Hepatocyte (in vitro differentiated cells): ENCODE results near the gene CDCA3. TPM values are rescaled to one million over a fixed set of nuclear protein-coding genes. Genes with fewer than 3 reads are reported as not detected.

ENCODE experiments used
- DNase-seq: peaks from one replicate; pipeline ENCODE4 v3.0.0-alpha.2; 2016; ENCODE audit warnings: low spot score
- H2AFZ ChIP-seq: fragments of 200-600 bp; sonication (generic); 2 replicates; pipeline ENCODE4 v1.6.0; 2016; ENCODE audit warnings: antibody characterized with exemption, mild to moderate bottlenecking
- H3K27ac ChIP-seq: fragments of 200-600 bp; sonication (generic); 2 replicates; pipeline ENCODE4 v1.5.1; 2016; ENCODE audit warnings: mild to moderate bottlenecking
- H3K27me3 ChIP-seq: fragments of 200-600 bp; sonication (generic); 2 replicates; pipeline ENCODE4 v1.6.1; 2016
- H3K36me3 ChIP-seq: fragments of 200-600 bp; sonication (generic); replicated peaks from 2 replicates; pipeline ENCODE4 v1.5.1; 2016; ENCODE audit warnings: low read depth; ENCODE audit not compliant: insufficient read depth
- H3K4me1 ChIP-seq: fragments of 200-600 bp; sonication (generic); 2 replicates; pipeline ENCODE4 v1.5.1; 2016; ENCODE audit warnings: mild to moderate bottlenecking, moderate library complexity; ENCODE audit not compliant: insufficient read depth
- H3K4me2 ChIP-seq: fragments of 200-600 bp; sonication (generic); 2 replicates; pipeline ENCODE4 v1.6.0; 2016
- H3K4me3 ChIP-seq: fragments of 200-600 bp; sonication (generic); 2 replicates; pipeline ENCODE4 v1.5.1; 2016; ENCODE audit warnings: mild to moderate bottlenecking
- H3K79me2 ChIP-seq: fragments of 200-600 bp; sonication (generic); 2 replicates; pipeline ENCODE4 v1.6.0; 2017; ENCODE audit warnings: mild to moderate bottlenecking
- H3K9me2 ChIP-seq: fragments of 200-600 bp; sonication (generic); replicated peaks from 2 replicates; pipeline ENCODE4 v1.6.0; 2017; ENCODE audit warnings: mild to moderate bottlenecking; ENCODE audit not compliant: insufficient read depth
- H3K9me3 ChIP-seq: fragments of 200-600 bp; sonication (generic); 2 replicates; pipeline ENCODE4 v1.5.1; 2016; ENCODE audit warnings: low read depth, mild to moderate bottlenecking
- H4K20me1 ChIP-seq: fragments of 200-600 bp; sonication (generic); 2 replicates; pipeline ENCODE4 v1.6.0; 2016; ENCODE audit warnings: mild to moderate bottlenecking; ENCODE audit not compliant: insufficient read depth, poor library complexity, severe bottlenecking
- CTCF ChIP-seq: fragments of 200-600 bp; sonication (generic); IDR thresholded peaks from 2 replicates; pipeline ENCODE4 v1.5.1; 2016; ENCODE audit warnings: antibody characterized with exemption, mild to moderate bottlenecking; ENCODE audit not compliant: poor library complexity
- EZH2 ChIP-seq: fragments of 200-600 bp; sonication (generic); IDR thresholded peaks from 2 replicates; pipeline ENCODE4 v1.6.1; 2016; ENCODE audit warnings: antibody characterized with exemption, mild to moderate bottlenecking, borderline replicate concordance
- EZH2phosphoT487 ChIP-seq: fragments of 200-600 bp; sonication (generic); IDR thresholded peaks from one replicate; pipeline ENCODE4 v1.6.1; 2018; ENCODE audit warnings: antibody characterized with exemption, mild to moderate bottlenecking, low read depth, moderate library complexity; ENCODE audit not compliant: unreplicated experiment, severe bottlenecking
- WGBS: methylation state at CpG from one replicate; pipeline ENCODE4 v1.1.6; 2016; ENCODE audit warnings: low lambda C conversion rate; ENCODE audit errors: missing lambda C conversion rate; 5-methylcytosine and 5-hydroxymethylcytosine counted together
- polyA plus RNA-seq: library from polyadenylated mRNA; unstranded; fragments of >200 nt; fragmentation: Nextera tagmentation; extraction: Ambion mirVana; gene quantifications from 2 replicates; pipeline ENCODE4 v1.2.1, GENCODE V29; 2016
- total RNA-seq: library from RNA; depleted of rRNA; stranded (reverse); fragments of >200 nt; gene quantifications from 2 replicates; pipeline ENCODE4 v1.2.3, GENCODE V29; 2014

CDCA3 gene
- total and polyA plus RNA-seq, 2 experiments from 2014 or later: 8.5 to 18.2 TPM

GRCh38 chr12:6849976-6850560 lies 1.0 kb downstream of the CDCA3 start:
- H3K9me2 ChIP-seq: no peaks in the 10 kb centered on the region

GRCh38 chr12:6849427-6849826 lies 1.7 kb downstream of the CDCA3 start:
- H3K9me3 ChIP-seq: no peaks in the 10 kb centered on the region

More at GRCh38 chr12:6849976-6850560, 1.0 kb downstream of the CDCA3 start:
- peak overlapping the region; percentile 69 for H3K27ac ChIP-seq
- H3K36me3 ChIP-seq: no peaks in the 10 kb centered on the region
- H3K79me2 ChIP-seq: peaks cover 19% of the 10 kb centered on the region
- H3K27me3 ChIP-seq: no peaks in the 10 kb centered on the region
- peak overlapping the region; percentile 76 for H3K4me2 ChIP-seq
- H4K20me1 ChIP-seq: no peaks in the 10 kb centered on the region
- TF ChIP-seq CTCF: no peak
- no peak for TF ChIP-seq EZH2
- H3K4me1 ChIP-seq: peaks cover 13% of the 10 kb centered on the region
- no peak overlapping the region for H2AFZ ChIP-seq
- H3K9me3 ChIP-seq: no peaks in the 10 kb centered on the region
- no peak for DNase-seq
- WGBS: 90% methylated on average over 10 of the region's 10 CpGs
- no peak overlapping the region for H3K4me3 ChIP-seq

GRCh38 chr12:6847676-6848075 lies 3.4 kb downstream of the CDCA3 start:
- Histone ChIP-seq H3K27ac (no peak overlapping the region), H2AFZ (no peak overlapping the region), H3K4me1 (peaks cover 5% of the 10 kb centered on the region), H4K20me1 (no peaks in the 10 kb centered on the region), H3K9me3 (no peaks in the 10 kb centered on the region), H3K4me2 (no peak overlapping the region), H3K36me3 (no peaks in the 10 kb centered on the region), H3K9me2 (no peaks in the 10 kb centered on the region), H3K4me3 (no peak overlapping the region), H3K27me3 (no peaks in the 10 kb centered on the region), H3K79me2 (no peaks in the 10 kb centered on the region)
- WGBS: 88% methylated on average over 2 of the region's 2 CpGs
- no peak for DNase-seq
- TF ChIP-seq EZH2phosphoT487 (no peak), EZH2 (no peak), CTCF (no peak)

More at GRCh38 chr12:6849427-6849826, 1.7 kb downstream of the CDCA3 start:
- TF ChIP-seq CTCF (no peak), EZH2phosphoT487 (no peak), EZH2 (no peak)
- H3K27me3 ChIP-seq: no peaks in the 10 kb centered on the region
- peaks cover 13% of the 10 kb centered on the region for H3K4me1 ChIP-seq
- H2AFZ ChIP-seq: no peak overlapping the region
- H3K27ac ChIP-seq: no peak overlapping the region
- H3K36me3 ChIP-seq: no peaks in the 10 kb centered on the region
- H4K20me1 ChIP-seq: no peaks in the 10 kb centered on the region
- DNase-seq: no peak
- H3K4me2 ChIP-seq: no peak overlapping the region
- no peaks in the 10 kb centered on the region for H3K9me2 ChIP-seq
- peaks cover 13% of the 10 kb centered on the region for H3K79me2 ChIP-seq
- 95% methylated on average over 2 of the region's 2 CpGs for WGBS
- no peak overlapping the region for H3K4me3 ChIP-seq
